PFSK-1 (cell line): ENCODE data around the gene GLIS1.

ENCODE experiments used
- FOXP2 ChIP-seq: optimal IDR thresholded peaks from 2 replicates; pipeline ENCODE3; 2011; ENCODE audit warnings: borderline replicate concordance, control low read depth, inconsistent platforms; ENCODE audit not compliant: insufficient read depth; ENCODE audit errors: extremely low read length, extremely low read depth
- POLR2AphosphoS5 ChIP-seq: IDR thresholded peaks from 2 replicates; pipeline ENCODE4 v1.6.1; 2012; ENCODE audit warnings: low read depth, mild to moderate bottlenecking, control low read depth, low read length, moderate library complexity
- SIN3A ChIP-seq: IDR thresholded peaks from 2 replicates; pipeline ENCODE4 v1.6.1; 2012; ENCODE audit warnings: mild to moderate bottlenecking, low read length, moderate library complexity, borderline replicate concordance; ENCODE audit not compliant: insufficient read depth
- TAF1 ChIP-seq: IDR thresholded peaks from 2 replicates; pipeline ENCODE4 v1.6.1; 2012; ENCODE audit warnings: low read length, control low read depth, borderline replicate concordance; ENCODE audit not compliant: insufficient read depth
- TF ChIP-seq, protein P1 (sequence below), 2 experiments: IDR thresholded peaks; 2 replicates each; pipeline versions ENCODE4 v1.6.1 to v1.8.0; 2011 to 2012; ENCODE audit warnings: low read depth in 2 of 2, low read length in 2 of 2, control low read depth in 1 of 2, inconsistent platforms in 1 of 2, mild to moderate bottlenecking in 1 of 2, moderate library complexity in 1 of 2; ENCODE audit not compliant: insufficient read depth in 1 of 2

Gene GLIS1

DNA sequence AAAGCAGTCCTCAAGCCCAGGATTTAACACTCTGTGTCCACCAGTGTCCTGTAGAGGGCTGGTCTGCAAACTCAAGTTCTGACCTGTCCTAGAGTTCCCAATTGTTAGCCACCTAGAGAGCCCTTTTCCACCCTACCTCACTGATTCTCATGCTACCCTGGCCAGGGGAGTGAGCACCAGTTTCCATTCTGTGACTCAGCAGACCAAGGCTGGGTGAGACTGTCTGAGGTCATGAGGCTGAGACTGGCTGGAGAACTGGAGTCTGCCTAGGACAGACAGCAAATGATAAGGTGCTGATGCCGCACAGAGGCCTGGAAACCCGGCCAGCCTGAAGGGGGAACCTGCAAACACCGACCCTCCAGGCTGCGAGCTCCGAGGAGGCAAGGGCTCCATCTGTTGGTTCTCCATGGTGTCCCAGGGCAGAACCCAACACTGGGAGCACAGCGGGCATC is 13.7 kb downstream of the GLIS1 start:
- no peak for TF ChIP-seq TAF1
- TF ChIP-seq POLR2AphosphoS5: no peak
- TF ChIP-seq FOXP2: no peak
- no peak for TF ChIP-seq SIN3A
- TF ChIP-seq, protein P1, sequence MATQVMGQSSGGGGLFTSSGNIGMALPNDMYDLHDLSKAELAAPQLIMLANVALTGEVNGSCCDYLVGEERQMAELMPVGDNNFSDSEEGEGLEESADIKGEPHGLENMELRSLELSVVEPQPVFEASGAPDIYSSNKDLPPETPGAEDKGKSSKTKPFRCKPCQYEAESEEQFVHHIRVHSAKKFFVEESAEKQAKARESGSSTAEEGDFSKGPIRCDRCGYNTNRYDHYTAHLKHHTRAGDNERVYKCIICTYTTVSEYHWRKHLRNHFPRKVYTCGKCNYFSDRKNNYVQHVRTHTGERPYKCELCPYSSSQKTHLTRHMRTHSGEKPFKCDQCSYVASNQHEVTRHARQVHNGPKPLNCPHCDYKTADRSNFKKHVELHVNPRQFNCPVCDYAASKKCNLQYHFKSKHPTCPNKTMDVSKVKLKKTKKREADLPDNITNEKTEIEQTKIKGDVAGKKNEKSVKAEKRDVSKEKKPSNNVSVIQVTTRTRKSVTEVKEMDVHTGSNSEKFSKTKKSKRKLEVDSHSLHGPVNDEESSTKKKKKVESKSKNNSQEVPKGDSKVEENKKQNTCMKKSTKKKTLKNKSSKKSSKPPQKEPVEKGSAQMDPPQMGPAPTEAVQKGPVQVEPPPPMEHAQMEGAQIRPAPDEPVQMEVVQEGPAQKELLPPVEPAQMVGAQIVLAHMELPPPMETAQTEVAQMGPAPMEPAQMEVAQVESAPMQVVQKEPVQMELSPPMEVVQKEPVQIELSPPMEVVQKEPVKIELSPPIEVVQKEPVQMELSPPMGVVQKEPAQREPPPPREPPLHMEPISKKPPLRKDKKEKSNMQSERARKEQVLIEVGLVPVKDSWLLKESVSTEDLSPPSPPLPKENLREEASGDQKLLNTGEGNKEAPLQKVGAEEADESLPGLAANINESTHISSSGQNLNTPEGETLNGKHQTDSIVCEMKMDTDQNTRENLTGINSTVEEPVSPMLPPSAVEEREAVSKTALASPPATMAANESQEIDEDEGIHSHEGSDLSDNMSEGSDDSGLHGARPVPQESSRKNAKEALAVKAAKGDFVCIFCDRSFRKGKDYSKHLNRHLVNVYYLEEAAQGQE (IDR thresholded peaks at IDR 0.05; ENCODE audit: insufficient read depth in 1 of 2, low read depth in 2 of 2, low read length in 2 of 2): no peak

DNA sequence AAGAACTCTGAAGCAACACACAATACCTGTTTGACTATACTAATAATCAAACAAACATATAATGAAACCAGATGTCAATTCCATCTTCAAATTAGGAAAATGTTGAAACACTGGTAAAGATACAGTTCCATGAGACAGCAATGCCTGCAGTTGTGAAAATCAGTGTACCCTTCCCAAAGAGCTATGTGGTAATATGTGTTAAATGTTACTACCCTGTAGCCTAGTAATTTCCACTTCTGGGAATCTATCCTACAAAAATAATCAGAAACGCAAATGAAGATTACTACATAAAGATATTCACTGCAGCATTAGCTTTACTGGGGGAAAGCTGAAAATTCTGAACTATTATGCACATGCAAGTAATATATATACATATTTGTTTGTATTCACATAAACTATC is 16.9 kb downstream of the GLIS1 start:
- TF ChIP-seq, protein P1 (IDR thresholded peaks at IDR 0.05; ENCODE audit: insufficient read depth in 1 of 2, low read depth in 2 of 2, low read length in 2 of 2): no peak
- no peak for TF ChIP-seq TAF1
- TF ChIP-seq POLR2AphosphoS5: no peak
- no peak for TF ChIP-seq FOXP2
- TF ChIP-seq SIN3A: no peak

DNA sequence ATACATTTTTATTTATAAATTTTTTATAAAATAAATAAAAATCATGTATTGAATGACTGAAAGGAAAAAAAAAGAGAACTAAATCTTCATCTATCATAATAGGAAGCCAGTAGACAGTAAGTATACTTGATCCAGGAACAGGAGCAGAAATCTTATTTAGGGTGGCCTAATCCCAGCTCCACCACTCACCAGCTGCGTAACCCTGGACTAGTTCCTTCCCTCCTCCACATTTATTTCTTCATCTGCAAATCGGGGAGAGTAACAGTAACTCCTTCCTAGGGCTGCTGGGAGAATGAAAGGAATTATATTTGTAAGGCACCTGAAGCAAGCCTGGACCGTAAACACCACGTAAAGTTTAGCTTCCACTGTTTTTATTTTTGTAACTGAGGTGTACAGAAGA is 17.9 kb downstream of the GLIS1 start:
- no peak for TF ChIP-seq TAF1
- no peak for TF ChIP-seq POLR2AphosphoS5
- no peak for TF ChIP-seq SIN3A
- TF ChIP-seq FOXP2: no peak
- TF ChIP-seq, protein P1 (IDR thresholded peaks at IDR 0.05; ENCODE audit: insufficient read depth in 1 of 2, low read depth in 2 of 2, low read length in 2 of 2): no peak

DNA sequence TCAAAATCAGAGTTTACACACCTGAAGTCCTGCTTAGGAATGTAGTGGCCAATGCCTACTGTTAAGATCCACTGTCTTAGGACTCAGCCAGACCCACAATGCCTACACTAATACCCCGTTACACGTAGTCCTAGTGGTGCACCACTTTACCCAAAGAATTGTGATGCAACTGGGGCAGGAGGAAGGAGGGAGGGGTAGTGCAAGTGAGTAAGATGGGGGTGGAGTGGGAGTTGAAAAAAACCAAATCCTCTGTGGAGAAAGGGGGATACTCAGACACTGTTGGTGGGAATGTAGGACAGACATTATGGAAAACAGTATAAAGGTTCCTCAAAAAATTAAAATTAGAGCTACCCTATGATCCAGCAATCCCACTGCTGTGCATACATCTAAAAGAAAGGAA is 19.5 kb downstream of the GLIS1 start:
- TF ChIP-seq, protein P1 (IDR thresholded peaks at IDR 0.05; ENCODE audit: insufficient read depth in 1 of 2, low read depth in 2 of 2, low read length in 2 of 2): no peak
- no peak for TF ChIP-seq FOXP2
- TF ChIP-seq SIN3A: no peak
- no peak for TF ChIP-seq TAF1
- no peak for TF ChIP-seq POLR2AphosphoS5

DNA sequence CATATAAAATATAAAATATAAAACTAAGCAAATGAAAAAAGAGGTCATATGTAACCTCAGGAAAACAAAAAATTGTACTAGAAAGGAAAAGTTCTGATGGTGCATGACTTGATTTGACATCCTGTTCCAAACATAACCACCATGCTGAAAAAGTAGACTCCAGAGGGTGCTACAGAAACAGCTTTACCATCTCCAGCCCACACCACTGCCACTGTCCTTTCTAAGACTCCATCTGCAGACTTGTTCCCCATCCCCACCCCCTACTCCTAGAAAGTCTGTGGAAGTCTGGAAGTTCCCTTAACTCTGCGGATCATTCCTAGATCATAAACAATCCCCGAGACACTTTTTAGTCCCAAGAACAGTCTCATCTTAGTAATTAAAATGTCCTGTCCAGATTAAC is 20.5 kb downstream of the GLIS1 start:
- TF ChIP-seq FOXP2 (no peak), SIN3A (no peak), POLR2AphosphoS5 (no peak)
